Liver (tissue), 3 donors: Measurements from ENCODE around the gene CPZ.

Experiments
- CTCF ChIP-seq: fragments of 150-350 bp; IDR thresholded peaks from 2 replicates; pipeline ENCODE4 v1.5.1; 2017; ENCODE audit warnings: improper control_type of control experiment, low read depth, low read length; ENCODE audit not compliant: missing input control
- FOXA1 ChIP-seq: IDR thresholded peaks from 2 replicates; pipeline ENCODE4 v1.6.1; 2016; ENCODE audit warnings: antibody characterized with exemption
- GABPA ChIP-seq, 2 donors: IDR thresholded peaks in 1 of 2; conservative IDR thresholded peaks in 1 of 2; 2 replicates each; pipeline ENCODE4 v1.6.1; 2016; ENCODE audit warnings: antibody characterized with exemption in 2 of 2, mild to moderate bottlenecking in 1 of 2, moderate library complexity in 1 of 2
- MAX ChIP-seq: IDR thresholded peaks from 2 replicates; pipeline ENCODE4 v1.6.1; 2016; ENCODE audit warnings: antibody characterized with exemption
- RAD21 ChIP-seq, 2 donors: IDR thresholded peaks; 2 replicates each; pipeline ENCODE4 v1.6.1; 2016; ENCODE audit warnings: antibody characterized with exemption in 2 of 2, mild to moderate bottlenecking in 2 of 2
- REST ChIP-seq: IDR thresholded peaks from 2 replicates; pipeline ENCODE4 v1.6.1; 2016; ENCODE audit warnings: antibody characterized with exemption, mild to moderate bottlenecking
- SP1 ChIP-seq: IDR thresholded peaks from 2 replicates; pipeline ENCODE4 v1.6.1; 2018; ENCODE audit warnings: antibody characterized with exemption, mild to moderate bottlenecking
- TAF1 ChIP-seq: conservative IDR thresholded peaks from 2 replicates; pipeline ENCODE4 v1.6.1; 2016; ENCODE audit warnings: antibody characterized with exemption, mild to moderate bottlenecking
- YY1 ChIP-seq: IDR thresholded peaks from 2 replicates; pipeline ENCODE4 v1.6.1; 2016; ENCODE audit warnings: antibody characterized with exemption, mild to moderate bottlenecking
- donor health status: healthy.
- donor health status: healthy.

GRCh38 chr4:8585721-8586212, 6.8 kb upstream of the CPZ start:
- no peak for TF ChIP-seq CTCF
- TF ChIP-seq YY1 = no peak
- TF ChIP-seq MAX = no peak
- no peak for TF ChIP-seq SP1
- no peak for TF ChIP-seq GABPA (IDR thresholded peaks at IDR 0.05 in 1 of 2, conservative IDR thresholded peaks at IDR 0.05 in 1 of 2)
- no peak for TF ChIP-seq RAD21 (IDR thresholded peaks at IDR 0.05)
- TF ChIP-seq REST = no peak
- no peak for TF ChIP-seq TAF1
- no peak for TF ChIP-seq FOXA1
